RCC 7860 (cell line): Measurements from ENCODE around the gene APOA5.
"Not testable (repeated sequence)": the region's sequence is repeated elsewhere in the genome, so short reads cannot be mapped to it uniquely, and the experiment has no call there.

Experiments
- DNase-seq: peaks from one replicate; pipeline ENCODE4 v3.0.0-alpha.2; 2015; ENCODE audit warnings: low spot score
- FAIRE-seq: peaks from 2 replicates; lab custom pipeline; 2012; peaks lifted over from hg19 to GRCh38; lab: Jason Lieb, UNC

APOA5 gene

GRCh38 chr11:116791813-116792143 lies at the start of gene APOA5:
APOA5 (minus strand) TSS chr11:116791879; CDS start chr11:116791860, 19 bp downstream.
- no peak for FAIRE-seq

GRCh38 chr11:116840746-116841296 lies 49.1 kb upstream of the APOA5 start:
- no peak for FAIRE-seq
- DNase-seq: no peak

More at GRCh38 chr11:116791813-116792143, at the start of gene APOA5:
- DNase-seq: no peak

GRCh38 chr11:116840224-116840745 lies 48.6 kb upstream of the APOA5 start:
- DNase-seq: no peak
- FAIRE-seq: no peak

- DNase-seq (no peak), FAIRE-seq (no peak)
Observed at GRCh38 chr11:116838321-116839084, 46.8 kb upstream of the APOA5 start.

GRCh38 chr11:116837231-116838091 lies 45.8 kb upstream of the APOA5 start, which contains the start of gene APOA1:
APOA1 (minus strand) TSS chr11:116837622; CDS start chr11:116837387, 235 bp downstream.
- DNase-seq (no peak), FAIRE-seq (no peak)

GRCh38 chr11:116836632-116836991 lies 44.9 kb upstream of the APOA5 start:
- no peak for FAIRE-seq
- DNase-seq: no peak

GRCh38 chr11:116835791-116836631 lies 44.3 kb upstream of the APOA5 start:
- no peak for FAIRE-seq
- DNase-seq: peak; percentile 79

GRCh38 chr11:116835042-116835772 lies 43.5 kb upstream of the APOA5 start:
- FAIRE-seq (no peak), DNase-seq (no peak)

- not testable (repeated sequence) for DNase-seq, FAIRE-seq
Observed at GRCh38 chr11:116834535-116835041, 42.9 kb upstream of the APOA5 start.

- no peak for FAIRE-seq
- no peak for DNase-seq
Observed at GRCh38 chr11:116833816-116834534, 42.3 kb upstream of the APOA5 start.

GRCh38 chr11:116833491-116833815 lies 41.8 kb upstream of the APOA5 start:
- DNase-seq (no peak), FAIRE-seq (no peak)

- FAIRE-seq (no peak), DNase-seq (no peak)
Observed at GRCh38 chr11:116832350-116833290, 40.9 kb upstream of the APOA5 start.

GRCh38 chr11:116831790-116832349 lies 40.2 kb upstream of the APOA5 start:
- FAIRE-seq (no peak), DNase-seq (no peak)

- FAIRE-seq (no peak), DNase-seq (no peak)
Observed at GRCh38 chr11:116830184-116830912, 38.7 kb upstream of the APOA5 start.

- no peak for DNase-seq
- no peak for FAIRE-seq
Observed at GRCh38 chr11:116829525-116830183, 38.0 kb upstream of the APOA5 start, which contains the start of gene APOC3. APOC3 (plus strand) TSS chr11:116829907; CDS start chr11:116830583, 676 bp downstream.
